ENCODE measurements around the gene ATP10B.

Gene ATP10B

DNA sequence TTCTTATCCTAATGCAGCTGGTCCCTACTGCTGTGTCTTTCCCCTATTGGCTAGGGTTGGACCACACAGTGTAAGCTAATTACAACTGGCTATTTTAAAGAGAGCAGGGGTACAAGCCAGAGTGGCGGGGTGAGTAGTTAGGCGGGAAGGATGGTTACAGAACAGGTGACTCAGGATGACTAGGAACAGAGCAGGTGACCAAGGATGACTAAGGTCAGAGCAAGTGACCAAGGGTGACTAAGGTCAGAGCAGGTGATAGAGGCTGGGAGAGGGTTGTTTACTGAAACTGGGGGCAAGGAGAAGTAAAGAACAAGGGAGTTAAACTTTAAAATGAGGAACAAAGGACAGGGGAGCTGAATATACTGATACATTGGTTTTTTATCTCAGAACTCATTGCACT, 304.9 kb downstream of the ATP10B start:
- DNase-seq: no peak

DNA sequence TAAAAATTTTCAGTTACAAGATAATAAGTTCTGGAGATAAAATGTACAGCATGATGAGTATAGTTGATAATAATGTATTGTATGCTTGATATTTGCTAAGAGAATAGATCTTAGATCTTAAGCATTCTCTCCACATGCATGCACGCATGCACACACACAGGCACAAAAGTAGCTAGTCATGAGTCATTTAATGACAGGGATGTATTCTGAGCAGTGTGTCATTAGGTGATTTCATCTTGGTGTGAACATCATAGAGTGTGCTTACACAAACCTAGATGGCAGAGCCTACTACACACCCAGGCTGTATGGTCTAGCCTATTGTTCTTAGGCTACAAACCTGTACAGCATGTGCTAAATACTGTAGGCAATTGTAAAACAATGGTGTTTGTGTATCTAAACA, 306.2 kb downstream of the ATP10B start:
- no peak for DNase-seq

DNA sequence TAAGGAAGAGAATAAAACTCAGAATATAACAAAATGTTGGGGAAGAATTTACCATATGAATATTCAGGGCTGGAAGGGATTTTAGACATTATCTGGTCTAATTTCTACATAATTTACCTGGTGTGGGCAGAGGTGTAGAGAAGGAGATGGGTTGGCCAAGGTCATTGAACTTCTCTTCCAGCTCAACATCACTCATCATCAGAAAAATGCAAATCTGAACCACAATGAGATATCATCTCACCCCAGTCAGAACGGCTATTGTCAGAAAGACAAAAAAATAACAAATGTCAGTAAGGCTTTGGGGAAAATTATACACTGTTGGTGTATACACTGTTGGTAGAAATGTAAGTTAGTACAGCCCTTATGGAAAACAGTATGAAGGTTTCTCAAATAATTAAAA, 308.6 kb downstream of the ATP10B start:
- no peak for DNase-seq

DNA sequence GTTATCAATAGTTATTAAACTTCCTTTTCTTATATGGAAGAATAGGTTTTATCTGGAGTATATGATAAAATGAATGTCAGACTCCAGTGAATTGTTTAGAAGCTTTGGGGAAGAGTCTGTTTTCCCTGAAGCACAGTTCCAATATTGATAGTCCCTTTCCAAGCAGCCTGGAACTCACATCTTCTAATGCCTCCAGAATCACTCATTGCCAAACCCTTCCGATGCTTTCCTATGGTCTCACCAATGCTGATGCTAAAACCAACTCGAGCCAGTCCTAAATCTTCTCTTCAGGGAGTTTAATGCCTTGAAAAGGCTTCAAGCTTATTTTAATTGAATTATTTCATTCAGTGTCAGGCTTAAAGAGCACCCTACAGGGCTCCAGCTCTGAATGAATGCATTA, 309.2 kb downstream of the ATP10B start:
- no peak for DNase-seq

DNA sequence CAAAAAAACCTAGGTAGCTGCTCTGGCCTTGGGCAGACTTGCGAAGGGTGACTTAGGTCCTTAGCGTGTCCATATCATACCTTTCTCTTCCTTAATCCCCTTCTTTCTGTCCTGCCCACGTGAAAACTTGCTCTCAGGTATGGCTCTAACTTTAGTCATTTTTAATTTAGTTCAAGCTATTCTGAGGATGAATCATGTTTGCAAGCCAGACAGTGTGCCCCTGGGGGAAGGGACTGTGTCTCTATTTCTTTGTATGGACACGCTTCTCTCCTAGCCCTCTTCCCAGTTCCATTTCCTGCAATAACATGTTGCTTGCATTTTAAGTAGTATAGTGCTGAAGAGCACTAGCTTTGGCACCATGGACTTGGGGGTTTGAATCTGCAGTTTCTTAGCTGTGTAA, 309.7 kb downstream of the ATP10B start:
- no peak for DNase-seq

DNA sequence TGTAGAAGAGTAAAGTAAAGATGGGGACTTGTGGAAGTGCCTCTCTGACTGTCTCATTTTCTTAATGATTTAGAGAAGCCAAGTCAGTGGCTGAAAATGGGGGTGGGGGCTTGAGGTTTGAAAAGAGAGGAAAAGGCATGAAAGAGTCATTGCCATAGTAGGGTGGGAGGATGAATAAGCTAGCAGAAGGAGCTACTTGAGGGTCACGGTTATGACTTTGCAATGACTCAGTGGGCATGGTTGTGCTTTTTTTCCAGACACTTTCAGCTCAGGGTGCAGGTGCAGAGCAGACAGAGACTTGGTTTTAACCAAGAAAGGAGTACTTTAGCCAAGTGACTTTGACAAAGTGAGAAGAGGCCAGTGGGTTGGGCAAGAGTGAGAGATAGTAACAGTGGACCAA, 312.6 kb downstream of the ATP10B start:
- no peak for DNase-seq

DNA sequence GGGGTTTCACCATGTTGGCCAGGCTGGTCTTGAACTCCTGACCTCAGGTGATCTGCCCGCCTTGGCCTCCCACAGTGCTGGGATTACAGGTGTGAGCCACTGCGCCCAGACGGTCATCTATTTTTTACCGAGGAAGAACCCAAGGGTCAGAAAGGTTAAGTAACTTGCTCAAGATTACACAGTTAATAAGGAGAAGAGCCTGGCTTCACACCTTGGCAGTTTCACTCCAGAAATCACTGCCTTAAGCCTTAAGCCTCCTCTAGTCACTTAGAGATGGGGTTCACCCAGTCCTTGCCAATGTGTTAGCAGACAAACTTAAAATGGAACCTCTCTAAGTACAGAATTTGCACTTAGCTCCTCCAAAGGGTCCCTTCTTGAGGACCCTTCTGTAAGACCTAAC, 314.1 kb downstream of the ATP10B start:
- no peak for DNase-seq

DNA sequence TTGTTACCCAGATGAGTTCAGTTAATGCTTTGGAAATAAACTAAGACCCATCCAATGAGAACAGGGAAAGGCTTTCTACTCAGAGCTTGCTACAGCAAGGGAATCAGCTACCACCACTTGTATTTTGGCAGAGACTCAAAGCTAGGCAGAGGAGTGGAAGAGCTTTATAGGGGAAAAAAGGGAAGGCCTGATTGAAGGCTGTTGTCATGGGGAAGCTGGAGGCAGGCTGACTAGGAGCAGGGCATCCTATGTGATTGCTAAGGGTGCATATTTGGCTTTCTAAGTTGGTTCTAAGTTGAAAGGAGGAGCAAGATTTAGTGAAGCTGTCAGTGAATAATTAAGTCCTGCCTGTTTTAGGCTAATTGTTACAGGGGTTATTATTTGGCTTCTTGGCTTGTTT, 314.9 kb downstream of the ATP10B start:
- no peak for DNase-seq

DNA sequence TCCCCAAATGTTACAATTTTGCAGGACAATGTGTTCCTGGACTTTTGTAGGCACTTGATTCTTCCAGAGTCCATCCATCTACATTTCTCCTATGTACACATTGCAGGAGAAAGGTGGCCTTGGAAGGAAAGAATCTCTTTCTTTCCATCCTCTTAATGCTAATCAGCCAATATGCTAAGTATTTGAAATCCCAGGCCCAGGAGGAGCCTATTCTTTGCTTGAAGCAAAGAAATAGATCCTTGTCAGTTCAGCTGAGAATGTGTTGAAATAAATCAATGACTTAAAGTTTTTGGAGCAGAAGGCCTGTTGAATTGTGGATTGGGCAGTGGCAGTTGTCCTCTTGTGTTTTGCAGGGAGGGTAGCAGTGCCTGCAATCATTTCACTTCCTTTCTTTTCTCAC, 317.1 kb downstream of the ATP10B start:
- no peak for DNase-seq

DNA sequence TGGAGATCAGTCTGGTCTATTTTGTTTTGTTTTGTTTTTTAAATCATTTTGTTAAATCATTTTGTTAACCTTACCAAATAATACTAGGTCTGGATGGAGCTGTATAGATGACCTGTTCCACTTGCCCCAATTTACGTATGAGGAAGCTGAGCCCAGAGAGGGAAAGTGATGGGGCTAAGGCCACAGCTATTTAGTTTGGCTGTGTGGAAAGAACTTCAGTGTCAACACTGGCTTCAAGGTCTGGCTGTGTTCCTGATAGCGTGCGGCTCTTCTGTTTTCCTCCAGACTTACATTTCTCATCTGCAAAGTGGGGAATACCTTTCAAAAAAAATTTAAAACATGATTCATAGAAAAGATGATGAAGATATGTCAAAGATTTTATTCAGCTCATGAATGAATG, 317.9 kb downstream of the ATP10B start:
- no peak for DNase-seq

DNA sequence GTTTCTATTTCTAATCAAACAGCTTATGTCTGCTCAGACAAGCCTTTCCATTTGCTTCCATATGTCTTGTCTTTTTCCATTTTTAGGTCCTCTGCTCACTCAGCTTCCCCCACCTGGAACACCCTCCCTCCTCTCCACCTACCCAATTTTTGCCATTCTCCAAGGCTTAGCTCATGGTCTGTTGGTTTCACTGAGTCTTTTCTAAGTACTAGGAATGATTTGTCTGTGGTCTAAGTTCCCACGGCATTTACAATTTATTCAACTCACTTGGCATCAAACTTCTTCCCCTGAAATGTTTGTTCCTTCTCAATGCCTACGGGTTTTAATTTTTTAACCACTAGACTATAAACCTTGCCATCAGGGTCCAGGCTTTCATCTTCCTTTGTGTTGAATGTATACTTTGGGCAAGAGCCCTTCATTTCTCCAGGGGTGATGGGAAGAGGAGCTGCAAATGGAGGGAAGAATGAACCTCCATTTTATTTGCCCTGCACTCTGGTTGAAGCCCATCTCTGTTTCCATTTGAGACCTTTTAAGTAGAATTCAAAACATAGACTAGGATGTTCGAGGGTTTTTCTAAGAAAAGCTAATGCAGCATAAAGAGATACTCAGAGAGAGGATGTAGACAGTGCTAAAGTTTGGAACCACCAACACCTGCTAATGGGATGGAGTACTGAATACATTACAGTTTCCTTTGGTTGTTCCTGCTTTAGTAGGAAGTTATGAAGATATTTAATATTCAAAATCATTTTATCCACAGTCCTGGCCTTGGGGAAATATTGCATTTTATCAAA, 326.3 kb downstream of the ATP10B start:
- DNase-seq: no peak

DNA sequence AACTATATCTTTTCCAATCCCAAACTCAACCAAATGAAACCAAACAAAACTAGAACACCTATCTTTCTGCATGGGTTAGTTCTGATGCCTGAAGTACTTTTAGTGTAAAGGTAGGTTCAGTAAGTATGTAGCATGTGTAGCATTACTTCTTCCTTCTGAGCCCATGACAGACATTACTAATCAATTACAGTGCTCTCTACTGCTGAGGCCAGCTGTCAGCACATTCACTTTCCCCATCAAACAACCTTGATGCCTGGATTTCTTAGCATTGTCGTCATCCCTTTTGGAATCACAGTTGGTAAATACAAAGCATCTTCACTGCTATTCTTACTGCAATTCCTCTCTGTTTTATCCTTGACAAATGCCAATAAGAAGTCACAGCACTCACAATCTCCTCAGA, 327.2 kb downstream of the ATP10B start:
- no peak for DNase-seq

DNA sequence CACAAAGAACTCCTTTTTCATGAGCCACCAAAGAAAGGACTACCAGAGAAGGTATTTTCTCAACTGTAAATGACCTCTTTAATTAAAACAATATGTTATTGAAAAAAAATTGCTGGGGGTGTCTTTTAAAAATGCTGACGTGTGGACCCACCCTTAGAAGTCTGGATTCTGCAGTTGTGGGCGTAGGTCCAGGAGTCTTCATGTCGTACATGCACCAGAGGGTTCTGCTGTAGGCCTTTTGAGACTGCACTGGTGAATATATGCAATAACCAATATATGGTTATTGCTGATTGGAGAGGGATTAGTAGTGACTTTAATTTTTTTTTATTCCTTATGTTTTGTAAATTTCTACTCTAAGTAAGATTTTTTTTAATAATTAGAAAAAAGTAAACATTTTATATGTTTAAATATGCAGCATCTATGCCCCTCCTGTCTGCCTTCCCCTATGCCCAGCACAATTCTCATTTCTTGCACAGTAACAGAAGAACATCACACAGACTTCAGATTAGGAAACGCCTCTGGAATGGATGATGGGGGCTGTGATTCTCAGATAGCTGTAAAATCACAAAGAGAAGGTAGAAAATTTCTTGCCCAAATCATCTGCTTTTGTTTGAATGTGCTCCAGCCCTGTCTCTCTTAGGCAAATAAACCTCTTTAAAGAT, 328.4 kb downstream of the ATP10B start:
- DNase-seq: no peak

DNA sequence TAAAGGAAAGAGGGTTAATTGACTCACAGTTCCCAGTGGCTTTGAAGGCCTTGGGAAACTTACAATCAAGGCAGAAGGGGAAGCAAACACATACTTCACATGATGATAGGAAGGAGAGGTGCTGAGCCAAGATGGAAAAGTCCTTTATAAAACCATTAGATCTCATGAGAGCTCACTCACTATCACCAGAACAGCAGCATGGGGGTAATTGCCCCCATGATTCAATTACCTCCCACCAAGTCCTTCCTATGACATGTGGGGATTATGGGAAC, 330.7 kb downstream of the ATP10B start:
- DNase-seq: no peak

DNA sequence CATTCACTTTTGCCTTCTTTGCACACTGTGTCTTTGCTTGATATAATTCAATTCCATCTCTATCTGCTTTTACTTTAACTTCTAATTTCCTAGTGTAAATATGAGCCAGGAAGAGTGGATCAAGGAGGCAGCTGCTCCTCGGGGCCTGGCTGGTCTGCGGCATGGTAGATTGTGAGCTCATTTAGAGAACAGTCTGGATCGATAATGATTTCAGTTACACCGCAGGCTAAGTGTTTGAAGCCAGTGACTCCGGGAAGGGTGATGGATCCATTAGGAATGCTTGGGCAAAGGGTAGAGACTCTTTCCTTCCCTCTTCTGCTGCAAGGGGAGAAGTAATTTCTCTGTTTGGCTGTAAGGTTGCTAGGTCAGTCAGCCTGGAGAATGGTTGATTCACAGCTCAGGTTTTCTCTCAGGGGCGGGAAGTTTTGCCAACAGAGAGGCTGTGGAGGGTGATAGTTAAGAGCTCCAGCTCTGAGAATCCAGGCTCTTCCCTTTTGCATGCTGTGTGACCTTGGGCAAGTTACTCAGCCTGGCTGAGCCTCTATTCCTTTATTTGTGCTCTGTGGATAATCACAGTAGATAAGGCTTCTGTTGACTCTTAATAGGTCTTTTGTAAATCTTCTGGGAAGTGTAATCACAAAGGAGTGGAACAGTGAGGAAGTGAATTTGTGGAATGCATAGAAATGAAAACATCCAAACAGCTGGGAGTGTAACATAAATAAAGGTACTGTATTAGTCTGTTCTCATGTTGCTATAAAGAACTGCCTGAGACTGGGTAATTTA, 331.2 kb downstream of the ATP10B start:
- no peak for DNase-seq

DNA sequence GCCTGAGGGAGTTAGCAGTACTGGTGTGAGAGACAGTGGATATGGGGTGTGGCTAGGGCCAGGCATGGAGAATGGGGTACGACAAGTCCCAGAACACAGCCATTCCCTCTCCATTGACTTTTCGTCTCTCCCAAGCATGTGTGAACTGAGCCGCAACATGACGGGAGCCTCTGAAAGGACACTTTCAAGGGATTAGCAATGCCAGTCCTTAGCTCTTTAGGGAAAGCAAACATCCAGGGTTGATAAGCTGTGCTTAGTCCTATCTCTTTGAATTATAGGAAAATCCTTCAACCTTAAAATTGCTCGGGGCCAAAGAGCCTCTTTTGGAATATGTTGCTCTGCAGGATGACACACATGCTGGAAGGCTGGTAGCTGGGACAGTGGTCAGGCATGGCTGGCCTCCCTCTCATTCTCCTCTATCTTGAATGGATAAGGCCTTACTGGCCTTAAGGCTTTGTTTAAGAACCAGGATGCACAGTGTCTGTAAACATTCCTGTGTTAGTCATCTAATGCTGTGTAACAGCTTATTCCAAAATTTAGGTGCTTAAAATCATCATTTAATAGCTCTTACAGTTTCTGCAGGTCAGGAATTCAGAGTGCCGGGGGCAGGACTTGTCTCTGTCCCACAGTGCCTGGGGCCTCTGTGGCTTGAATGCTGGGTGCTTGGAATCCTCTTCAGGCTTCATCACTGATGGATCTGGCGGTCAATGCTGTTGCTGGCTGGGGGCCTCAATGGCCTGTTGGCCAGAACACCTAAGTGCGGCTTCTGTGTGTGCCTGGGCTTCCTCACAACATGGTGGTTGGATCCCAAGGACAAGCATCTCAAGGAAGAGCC, 335.1 kb downstream of the ATP10B start:
- no peak for DNase-seq

DNA sequence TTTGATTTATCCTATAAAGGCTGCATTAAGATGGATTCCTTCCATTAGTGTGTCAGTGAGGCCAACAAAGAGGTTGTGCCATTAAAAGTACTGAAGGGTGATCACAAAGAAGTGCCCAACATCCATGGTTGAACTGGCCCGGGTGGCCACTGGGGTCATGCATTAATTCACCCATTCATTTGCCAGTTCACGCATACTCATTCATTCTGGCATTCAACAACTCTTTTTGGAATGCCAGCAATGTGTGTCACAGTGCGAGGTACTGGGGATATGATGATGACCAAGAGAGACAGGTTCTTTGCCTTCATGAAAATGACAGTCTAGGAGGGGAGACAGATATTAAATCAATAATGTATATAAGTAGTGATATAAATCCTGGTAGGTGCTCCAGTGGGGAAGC, 337.1 kb downstream of the ATP10B start:
- no peak for DNase-seq

DNA sequence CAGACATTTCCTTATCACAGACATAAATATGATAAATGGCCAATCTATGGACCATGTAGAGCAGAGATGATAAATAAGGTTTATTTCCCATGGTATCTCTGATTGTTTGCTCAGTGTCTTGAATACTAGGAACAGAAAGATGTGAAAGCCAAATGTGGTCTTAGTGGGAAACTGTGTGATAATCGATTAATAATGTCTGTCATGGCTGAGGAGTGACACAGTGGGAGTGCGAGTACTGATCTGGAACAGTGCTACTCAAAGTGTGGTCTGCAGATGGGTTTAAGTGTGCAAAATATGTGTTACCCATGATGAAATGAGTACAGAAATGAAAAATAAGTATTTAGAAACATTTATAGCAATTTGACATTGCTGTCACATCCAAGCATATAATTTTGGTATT, 337.8 kb downstream of the ATP10B start:
- no peak for DNase-seq

DNA sequence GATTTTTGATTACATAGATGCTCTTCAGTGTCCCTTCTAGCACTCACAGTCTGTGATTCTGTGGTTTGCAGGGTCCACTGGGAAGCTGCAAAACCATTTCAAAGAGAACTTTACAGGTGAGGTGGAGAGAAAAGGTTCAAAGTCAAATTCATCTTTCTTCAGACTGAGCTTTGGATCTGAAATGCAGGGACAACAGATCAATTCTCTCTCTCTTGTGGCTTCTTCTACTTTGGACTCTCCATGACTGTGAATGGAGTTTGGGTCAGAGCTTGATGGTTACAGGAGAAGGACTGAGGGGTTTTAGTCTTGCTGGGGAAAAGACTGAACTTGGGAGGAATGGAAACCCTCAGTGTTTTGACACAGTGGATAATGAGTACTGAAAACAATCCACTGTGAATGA, 338.5 kb downstream of the ATP10B start:
- no peak for DNase-seq
